Loucy (cell line): Measurements from ENCODE around the gene FAM222B.

Experiments used
- CTCF ChIP-seq: fragments of 200-600 bp; sonication (generic); conservative IDR thresholded peaks from 2 replicates; pipeline ENCODE4 v1.5.1; 2014; ENCODE audit warnings: mild to moderate bottlenecking, antibody characterized with exemption, low read length
- EZH2phosphoT487 ChIP-seq: fragments of 200-600 bp; IDR thresholded peaks from 2 replicates; pipeline ENCODE4 v1.6.1; 2018; ENCODE audit warnings: antibody characterized with exemption, mild to moderate bottlenecking, moderate library complexity, borderline replicate concordance

- TF ChIP-seq EZH2phosphoT487 = no peak
- no peak for TF ChIP-seq CTCF
Measured at GRCh38 chr17:28796062-28796461, 46.5 kb downstream of the FAM222B start.
